HG02970 (cell line): ENCODE data around the gene NTHL1.
"Not testable (repeated sequence)": the region's sequence is repeated elsewhere in the genome, so short reads cannot be mapped to it uniquely, and the experiment has no call there.

Experiments used
- ATAC-seq: cut with Tn5 transposase; IDR thresholded peaks from one replicate; pipeline ENCODE4 v1.9.1; 2021; ENCODE audit warnings: mild to moderate bottlenecking, moderate library complexity, moderate number of reproducible peaks; ENCODE audit not compliant: unreplicated experiment, low FRiP score

Gene NTHL1

DNA sequence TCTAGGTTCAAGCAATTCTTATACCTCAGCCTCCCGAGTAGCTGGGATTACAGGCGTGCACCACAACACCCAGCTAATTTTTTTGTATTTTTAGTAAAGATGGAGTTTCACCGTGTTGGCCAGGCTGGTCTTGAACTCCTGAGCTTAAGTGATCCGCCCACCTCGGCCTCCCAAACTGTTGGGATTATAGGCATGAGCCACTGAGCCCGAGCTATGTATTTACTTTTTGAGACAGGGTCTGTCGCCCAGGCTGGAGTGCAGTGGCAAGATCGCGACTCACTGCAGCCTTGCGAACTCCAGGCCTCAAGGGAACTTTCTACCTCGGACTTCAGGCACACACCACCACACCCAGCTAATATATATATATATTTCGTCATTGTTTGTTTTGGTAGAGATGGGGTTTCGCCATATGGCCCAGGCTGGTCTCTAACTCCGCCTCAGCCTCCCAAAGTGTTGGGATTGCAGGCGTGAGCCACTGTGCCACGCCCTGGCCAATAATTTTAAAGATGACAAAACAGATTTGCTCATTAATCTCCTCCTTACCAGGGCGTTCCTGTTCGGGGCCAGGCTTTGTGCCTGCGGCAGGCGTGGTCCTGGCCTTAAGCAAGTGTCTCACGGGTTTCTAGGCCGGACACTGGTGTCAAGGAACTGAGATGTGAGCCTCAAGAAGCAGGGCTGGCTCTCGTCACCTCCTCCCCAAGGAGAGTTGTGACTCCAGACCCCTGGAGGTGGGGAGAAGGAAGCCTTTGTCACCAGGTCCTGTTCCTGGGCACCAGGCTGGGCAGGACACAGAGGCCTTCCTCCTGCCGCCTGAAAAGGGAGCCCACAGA lies 32.3 kb downstream of the NTHL1 start:
- ATAC-seq = no peak

GRCh38 chr16:2013527-2013926 lies 34.1 kb downstream of the NTHL1 start:
- no peak for ATAC-seq

GRCh38 chr16:2011726-2012125 lies 35.9 kb downstream of the NTHL1 start:
- not testable (repeated sequence) for ATAC-seq

DNA sequence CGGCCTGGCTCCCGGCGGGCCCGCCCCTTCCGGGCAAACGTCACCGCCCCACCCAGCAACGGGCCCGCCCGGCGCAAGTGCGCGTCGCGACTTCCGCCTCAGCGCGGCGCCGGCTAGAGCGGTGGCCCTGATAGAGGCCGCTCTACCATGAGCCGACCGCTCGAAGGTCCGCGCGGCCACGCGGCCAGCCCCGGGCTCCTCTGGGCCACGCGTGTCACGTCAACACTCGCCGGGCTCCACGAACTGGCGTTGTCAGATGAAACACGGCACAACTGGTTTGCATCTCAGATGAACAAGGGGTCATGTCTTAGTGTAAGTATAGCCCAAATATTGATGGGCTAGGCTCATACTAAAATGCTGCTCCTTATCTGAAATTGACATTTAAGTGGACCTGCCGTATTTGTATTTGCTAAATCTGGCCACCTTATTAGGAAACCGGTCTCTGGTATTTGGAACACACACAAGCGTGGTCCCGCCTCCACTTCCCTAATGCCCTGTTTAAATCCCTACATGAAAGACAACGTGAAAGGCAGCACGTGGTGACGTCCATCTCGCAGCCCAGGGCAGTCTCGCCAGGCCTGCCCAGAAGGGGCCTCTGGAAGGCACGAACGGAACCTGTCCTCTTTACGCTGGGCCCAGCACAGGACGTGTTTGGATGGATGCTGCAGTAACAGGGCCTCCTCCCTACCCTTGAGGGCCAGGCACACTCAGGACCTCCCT lies 37.7 kb downstream of the NTHL1 start, which contains the start of gene ZNF598:
ZNF598 (minus strand) TSS at position 31 of the 720 bp plus-strand sequence.
- ATAC-seq = peak; percentile 76

DNA sequence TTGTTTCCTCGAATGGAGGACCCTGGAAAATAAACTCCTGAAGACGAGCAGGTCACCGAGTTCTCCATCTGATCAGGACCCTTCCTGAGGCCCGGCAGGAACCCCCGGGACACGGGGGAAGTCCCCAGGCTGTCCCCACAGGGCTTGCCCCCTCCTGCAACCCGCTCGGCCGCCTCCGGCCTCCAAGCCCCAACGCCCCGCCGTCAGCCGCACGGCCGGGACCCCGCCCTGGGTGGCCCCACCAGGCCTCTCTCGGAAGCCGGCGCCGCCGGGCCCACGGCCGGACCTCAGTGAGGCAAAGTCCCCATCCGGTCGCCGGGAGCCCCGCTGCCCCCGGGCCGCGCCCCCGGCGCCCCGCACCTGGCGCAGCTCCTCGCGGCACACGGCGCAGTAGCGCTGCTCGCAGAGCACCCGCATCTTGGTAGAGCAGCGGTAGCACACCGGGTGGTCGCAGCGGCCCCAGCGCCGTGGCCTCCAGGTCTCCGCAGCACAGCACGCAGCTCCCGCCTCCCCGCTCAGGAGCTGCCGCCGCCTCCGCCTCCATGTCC lies 38.4 kb downstream of the NTHL1 start:
- ATAC-seq = peak; percentile 33

DNA sequence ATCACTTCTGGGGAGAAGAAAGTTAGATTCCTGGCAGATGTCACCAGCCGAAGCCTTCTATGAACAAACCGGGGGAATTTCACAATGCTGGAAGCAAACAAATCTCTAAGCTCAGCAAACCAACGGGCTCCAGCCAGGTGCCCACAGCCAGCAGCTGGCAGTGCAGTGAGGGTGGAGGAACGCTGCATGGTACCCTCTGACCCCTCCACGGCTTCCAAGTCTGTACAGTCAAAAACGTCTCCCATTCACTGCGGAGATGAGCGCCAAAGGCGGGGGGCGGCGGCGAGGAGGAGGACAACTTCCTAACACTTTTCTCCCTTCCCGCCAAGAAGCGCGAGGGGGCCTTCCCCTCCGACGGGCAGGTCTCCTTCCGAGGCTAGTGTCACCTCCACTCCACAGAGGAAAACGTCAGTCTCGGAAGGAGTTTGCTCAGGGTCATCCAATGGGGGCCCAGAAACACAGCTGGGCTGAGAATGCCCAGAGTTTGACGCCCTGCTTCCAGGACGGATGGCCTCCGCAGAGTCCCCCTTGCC lies 38.9 kb downstream of the NTHL1 start:
- ATAC-seq = no peak

- ATAC-seq = no peak
These were observed 39.6 kb downstream of the NTHL1 start for GRCh38 chr16:2008009-2008526.

DNA sequence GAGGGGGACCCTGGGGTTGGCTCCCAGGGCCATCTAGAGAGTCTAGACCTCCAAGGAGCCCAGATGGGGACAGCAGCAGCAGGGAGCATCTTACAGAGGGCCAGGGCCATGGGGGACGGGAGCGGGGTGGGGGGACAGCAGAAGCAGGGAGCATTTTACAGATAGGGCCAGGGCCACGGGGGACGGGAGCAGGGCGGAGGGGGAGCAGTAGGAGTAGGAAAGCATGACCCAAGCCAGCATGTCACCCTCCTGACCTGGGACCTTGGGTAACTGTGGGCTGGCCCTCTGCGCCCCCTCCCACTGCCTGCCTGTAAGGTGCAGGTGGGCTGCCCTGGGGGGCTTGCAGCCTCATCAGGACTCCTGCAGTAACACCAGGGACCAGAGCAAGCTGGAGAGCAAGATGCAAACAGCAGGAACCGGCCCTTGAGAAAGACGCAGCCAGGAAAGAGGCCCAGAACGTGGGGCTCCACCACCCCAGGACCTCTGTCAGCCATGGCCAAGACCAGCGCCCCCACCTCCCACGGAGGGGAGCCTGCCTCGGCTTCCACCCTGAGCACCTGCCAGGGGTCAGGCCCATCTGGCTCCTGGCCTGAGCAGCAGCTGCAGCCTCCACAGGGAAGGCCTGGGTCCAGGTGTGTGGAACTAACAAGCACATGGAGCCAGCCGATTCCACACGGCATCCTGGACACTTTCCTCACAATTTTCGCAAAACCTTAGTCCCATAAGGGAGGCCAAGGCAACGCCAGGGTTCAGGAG lies 40.4 kb downstream of the NTHL1 start:
- no peak for ATAC-seq

DNA sequence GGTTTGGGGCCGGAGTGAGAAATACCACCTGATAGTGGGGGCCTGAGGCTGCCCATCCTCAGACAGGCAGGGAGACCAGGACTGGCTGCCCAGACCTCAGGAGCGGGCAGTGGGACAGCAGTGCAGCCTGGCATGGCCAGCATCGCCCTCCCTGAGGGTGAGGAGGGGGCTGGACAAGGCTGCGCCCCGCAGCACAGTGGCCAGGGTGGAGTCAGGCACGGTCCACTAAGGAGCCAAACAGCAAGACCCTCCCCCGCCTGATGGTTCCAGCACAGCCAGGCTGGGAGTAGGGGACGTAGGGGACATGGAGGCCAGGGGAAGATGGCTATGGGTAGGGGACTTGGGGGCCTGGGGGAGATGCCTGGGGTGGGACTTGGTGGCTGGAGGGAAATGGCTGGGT lies 41.3 kb downstream of the NTHL1 start:
- ATAC-seq = no peak

- ATAC-seq = no peak
These were observed 42.0 kb downstream of the NTHL1 start for GRCh38 chr16:2005646-2006045.

DNA sequence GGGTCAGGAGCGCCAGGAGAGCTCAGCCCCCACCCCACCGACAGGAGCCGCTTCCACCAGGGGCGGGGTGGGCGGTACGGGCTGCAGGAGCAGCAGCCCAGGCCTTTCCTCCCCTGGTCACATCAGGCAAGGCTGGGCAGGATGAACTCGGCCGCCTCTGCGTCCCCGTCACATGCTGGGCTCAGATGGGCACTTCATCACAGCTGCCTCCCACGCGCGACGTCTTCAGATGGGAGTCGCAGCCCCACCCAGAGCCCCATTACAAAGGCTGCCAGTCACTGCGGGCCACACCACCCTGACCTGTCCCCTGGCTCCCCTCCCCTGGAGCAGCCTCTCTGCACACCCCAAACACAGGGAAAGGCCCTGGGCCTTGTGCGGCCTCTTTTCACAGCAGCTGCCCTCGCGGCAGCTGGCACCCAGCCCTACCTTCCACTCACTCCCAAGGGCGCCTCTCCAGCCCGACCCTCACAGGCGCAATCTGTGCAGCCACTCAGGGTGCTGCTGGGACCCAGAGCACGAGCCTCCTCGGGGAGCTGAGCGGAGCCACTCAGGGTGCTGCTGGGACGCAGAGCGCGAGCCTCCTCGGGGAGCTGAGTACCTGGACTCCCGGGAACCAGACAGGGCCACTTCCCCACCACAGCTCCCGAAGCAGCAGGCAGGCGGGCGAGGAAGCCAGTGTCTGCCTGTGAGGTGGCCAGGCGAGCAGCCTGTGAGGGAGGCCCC lies 42.7 kb downstream of the NTHL1 start:
- ATAC-seq = no peak

DNA sequence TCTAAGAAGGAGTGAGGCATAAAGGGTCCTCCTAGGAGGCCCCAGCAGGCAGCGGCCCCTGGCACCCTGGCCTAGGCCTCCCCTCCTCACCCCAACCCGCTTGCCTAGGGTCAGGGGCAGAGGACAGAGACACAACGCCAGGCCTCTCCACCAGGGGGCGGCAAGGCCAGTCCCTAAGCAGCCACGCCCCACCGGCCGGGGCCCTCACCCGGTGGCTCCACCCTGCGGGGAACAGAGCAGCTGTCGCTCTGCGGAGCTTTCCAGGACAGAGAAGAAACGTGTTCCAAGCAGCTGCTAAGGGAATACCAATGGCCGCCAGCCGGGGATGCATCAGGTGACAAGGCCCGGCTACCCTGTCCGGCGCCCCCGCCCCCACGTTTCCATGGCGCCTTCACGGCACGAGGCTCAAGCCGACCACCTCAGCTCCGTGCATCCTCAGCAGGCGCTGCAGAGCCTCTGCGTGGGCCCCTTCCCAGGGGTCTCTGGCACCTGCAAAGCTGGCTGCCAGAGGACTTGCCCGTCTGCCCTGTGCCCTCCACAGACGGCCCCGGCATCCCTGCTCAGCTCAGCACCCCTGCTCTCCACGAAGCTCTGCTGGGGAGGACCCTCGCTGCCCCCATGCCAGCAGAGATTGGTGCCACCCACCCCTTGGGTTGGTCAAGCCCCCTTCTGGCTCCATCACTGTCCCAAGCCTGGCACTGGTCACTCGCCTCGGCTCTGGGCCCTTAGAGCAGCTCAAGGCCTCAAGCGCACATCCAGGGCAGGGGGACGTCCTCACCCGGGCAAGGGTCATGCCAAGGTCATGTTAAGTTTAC lies 43.6 kb downstream of the NTHL1 start:
- peak; percentile 58 for ATAC-seq

- ATAC-seq = no peak
These were observed 44.3 kb downstream of the NTHL1 start for GRCh38 chr16:2003231-2003826.

GRCh38 chr16:2002406-2003230 lies 45.0 kb downstream of the NTHL1 start:
- no peak for ATAC-seq

DNA sequence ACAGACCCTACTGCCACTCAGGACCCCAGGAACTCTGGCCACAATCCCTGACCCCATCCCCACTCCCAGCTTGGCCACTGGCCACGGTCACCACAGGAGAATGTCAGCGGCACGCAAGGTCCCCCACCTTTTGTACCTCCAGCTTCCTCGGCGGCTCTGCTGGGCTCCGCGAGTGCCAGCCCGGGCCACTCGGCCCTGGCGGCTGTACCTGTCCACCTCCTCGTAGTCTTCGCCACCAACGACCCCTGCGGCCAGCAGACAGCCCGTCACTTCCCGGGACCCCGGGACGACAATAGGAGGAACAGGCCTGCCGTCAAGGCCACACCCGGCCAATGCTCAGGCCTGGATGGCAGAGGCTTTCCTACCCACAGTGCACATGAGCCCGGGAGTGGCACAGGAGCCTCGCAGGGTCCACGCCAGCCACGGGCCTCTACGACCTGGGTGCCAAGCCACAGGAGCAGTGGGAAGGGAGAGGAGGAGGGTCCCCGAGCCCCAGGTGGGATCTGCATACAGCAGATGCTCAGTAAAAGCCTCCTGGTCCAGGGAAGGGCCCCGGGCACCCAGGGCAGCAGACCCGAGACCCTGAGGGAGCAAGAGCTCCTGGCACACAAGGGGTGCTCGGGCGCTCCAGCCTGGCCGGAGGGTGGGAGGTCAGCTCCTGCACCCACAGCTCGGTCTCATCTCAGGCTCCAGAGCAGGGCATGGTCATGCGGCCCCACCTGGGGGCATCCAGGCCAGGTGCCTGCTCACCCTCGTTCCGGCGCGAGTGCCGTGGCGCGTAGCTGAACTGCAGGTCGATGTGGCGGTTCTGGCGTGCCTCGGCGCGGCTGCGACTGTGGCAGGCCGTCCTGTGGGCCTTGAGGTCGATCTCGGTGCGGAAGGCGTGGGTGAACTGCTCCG lies 45.9 kb downstream of the NTHL1 start:
- no peak for ATAC-seq

DNA sequence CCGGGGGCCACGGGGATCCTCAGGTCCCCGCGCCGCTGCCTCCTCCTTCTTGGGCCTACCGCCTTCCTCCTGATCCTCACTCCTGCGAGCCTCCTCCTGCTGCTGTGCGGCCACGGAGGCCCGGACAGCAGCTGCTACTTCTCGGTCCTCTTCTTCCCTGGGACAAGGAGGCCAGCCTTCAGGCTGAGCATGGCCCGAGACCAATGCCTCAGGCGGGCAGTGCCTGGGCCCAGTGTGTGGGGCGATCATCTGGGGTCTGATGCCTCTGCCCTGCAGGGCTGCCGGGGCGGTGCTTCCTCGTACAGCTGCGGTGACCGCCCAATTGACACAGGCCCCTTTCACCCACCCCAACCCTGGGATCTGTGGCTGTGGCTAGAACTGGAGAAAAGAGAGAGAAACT lies 46.6 kb downstream of the NTHL1 start:
- no peak for ATAC-seq
